Measurements from ENCODE around the gene OR6S1.

The OR6S1 gene

GRCh38 chr14:20641591-20641990 lies at the start of gene OR6S1:
OR6S1 (minus strand) TSS chr14:20641691; CDS start chr14:20641691, 0 bp downstream.
- no peak for DNase-seq

GRCh38 chr14:20690848-20691640 lies 49.6 kb upstream of the OR6S1 start:
- peak; percentile 68 for DNase-seq

GRCh38 chr14:20688167-20688839 lies 46.8 kb upstream of the OR6S1 start, which contains the start of gene ANG:
ANG (plus strand) TSS chr14:20688764; CDS start chr14:20693565, 4,801 bp downstream.
- DNase-seq: no peak

GRCh38 chr14:20687362-20688166 lies 46.1 kb upstream of the OR6S1 start:
- no peak for DNase-seq

- DNase-seq: no peak
Observed at GRCh38 chr14:20686386-20687143, 45.1 kb upstream of the OR6S1 start.

- DNase-seq: no peak
Observed at GRCh38 chr14:20684662-20685456, 43.4 kb upstream of the OR6S1 start.

- peak; percentile 37 for DNase-seq
Observed at GRCh38 chr14:20683891-20684661, 42.6 kb upstream of the OR6S1 start, which contains the start of gene RNASE4. RNASE4 (plus strand) TSS chr14:20684560; CDS start chr14:20699372, 14,812 bp downstream.

GRCh38 chr14:20683125-20683890 lies 41.8 kb upstream of the OR6S1 start:
- DNase-seq: peak; percentile 72

GRCh38 chr14:20682435-20683124 lies 41.1 kb upstream of the OR6S1 start:
- peak; percentile 75 for DNase-seq

GRCh38 chr14:20682127-20682434 lies 40.6 kb upstream of the OR6S1 start:
- DNase-seq: no peak

GRCh38 chr14:20681348-20682126 lies 40.0 kb upstream of the OR6S1 start:
- DNase-seq: peak; percentile 60

- DNase-seq: no peak
Observed at GRCh38 chr14:20680843-20681347, 39.4 kb upstream of the OR6S1 start.

- no peak for DNase-seq
Observed at GRCh38 chr14:20680363-20680762, 38.9 kb upstream of the OR6S1 start.

GRCh38 chr14:20679907-20680306 lies 38.4 kb upstream of the OR6S1 start:
- no peak for DNase-seq

GRCh38 chr14:20676072-20676471 lies 34.6 kb upstream of the OR6S1 start:
- no peak for DNase-seq

GRCh38 chr14:20675669-20676068 lies 34.2 kb upstream of the OR6S1 start:
- DNase-seq: no peak

GRCh38 chr14:20671597-20672283 lies 30.2 kb upstream of the OR6S1 start:
- DNase-seq: peak; percentile 27

GRCh38 chr14:20668969-20669368 lies 27.5 kb upstream of the OR6S1 start:
- DNase-seq: no peak
